SK-N-SH (cell line): ENCODE measurements around the gene ZMYND8. TPM values are rescaled to one million over a fixed set of nuclear protein-coding genes. Genes with fewer than 3 reads are reported as not detected.

Experiments used
- CTCF ChIA-PET: fragments of 300-600, 350-600 bp; formaldehyde crosslinking; extraction: SDS; loops from one replicate; lab custom pipeline; 2021; lab: Yijun Ruan, JAX
- POLR2A ChIA-PET: fragments of 350-600 bp; sonication (Branson Sonifier 250); formaldehyde crosslinking; extraction: SDS; loops from one replicate; lab custom pipeline; 2020; ENCODE audit warnings: antibody characterized with exemption, inconsistent platforms; lab: Yijun Ruan, JAX
- DNase-seq: peaks from one replicate; pipeline ENCODE4 v3.0.0; 2012
- H2AFZ ChIP-seq: fragments of 200-600 bp; sonication (generic); 2 replicates; pipeline ENCODE4 v1.8.1; 2016; ENCODE audit warnings: antibody characterized with exemption, mild to moderate bottlenecking, low read depth
- H3F3A ChIP-seq: fragments of 200-600 bp; sonication (generic); replicated peaks from 2 replicates; pipeline ENCODE3; 2016; ENCODE audit warnings: antibody characterized with exemption, mild to moderate bottlenecking; ENCODE audit not compliant: insufficient read depth
- H3K27ac ChIP-seq, 2 experiments: fragments of 200-500 bp in 1 of 2; fragments of 200-600 bp in 1 of 2; sonication (Bioruptor generic) in 1 of 2; sonication (generic), shearing (Covaris generic) in 1 of 2; 2 replicates each; pipeline versions ENCODE4 v1.5.1 to v1.6.1; 2014 to 2016; ENCODE audit warnings: low read depth in 2 of 2, inconsistent platforms in 1 of 2, low read length in 1 of 2, mild to moderate bottlenecking in 1 of 2, mixed read lengths in 1 of 2
- H3K27me3 ChIP-seq: fragments of 200-600 bp; sonication (generic), shearing (Covaris generic); 2 replicates; pipeline ENCODE4 v1.6.1; 2016; ENCODE audit warnings: mixed run types; ENCODE audit not compliant: insufficient read depth
- H3K36me3 ChIP-seq, 2 experiments: fragments of 200-500 bp in 1 of 2; fragments of 200-600 bp in 1 of 2; sonication (Bioruptor generic) in 1 of 2; sonication (generic) in 1 of 2; replicated peaks in 1 of 2; 2 replicates each; pipeline versions ENCODE3 to v1.5.1; 2014 to 2016; ENCODE audit warnings: low read length in 1 of 2, mild to moderate bottlenecking in 1 of 2; ENCODE audit not compliant: insufficient read depth in 2 of 2, control insufficient read depth in 1 of 2
- H3K4me1 ChIP-seq, 2 experiments: fragments of 200-500 bp in 1 of 2; fragments of 200-600 bp in 1 of 2; sonication (Bioruptor generic) in 1 of 2; sonication (generic), shearing (Covaris generic) in 1 of 2; 2 replicates each; pipeline versions ENCODE4 v1.5.1 to v1.6.1; 2014 to 2016; ENCODE audit warnings: low read depth in 1 of 2, low read length in 1 of 2, mixed run types in 1 of 2; ENCODE audit not compliant: insufficient read depth in 2 of 2, control insufficient read depth in 1 of 2
- H3K4me2 ChIP-seq: fragments of 200-600 bp; sonication (generic), shearing (Covaris generic); 2 replicates; pipeline ENCODE4 v1.6.1; 2017; ENCODE audit warnings: mixed run types
- H3K4me3 ChIP-seq, 2 experiments: fragments of 200-500 bp in 1 of 2; fragments of 200-600 bp in 1 of 2; sonication (Bioruptor generic) in 1 of 2; sonication (generic), shearing (Covaris generic) in 1 of 2; 2 replicates each; pipeline versions ENCODE4 v1.5.1 to v1.8.1; 2014 to 2016; ENCODE audit warnings: low read depth in 2 of 2, inconsistent platforms in 1 of 2, low read length in 1 of 2, mild to moderate bottlenecking in 1 of 2, mixed read lengths in 1 of 2, moderate library complexity in 1 of 2
- H3K79me2 ChIP-seq: fragments of 200-600 bp; sonication (generic); 2 replicates; pipeline ENCODE4 v1.8.1; 2017; ENCODE audit warnings: mild to moderate bottlenecking; ENCODE audit not compliant: insufficient read depth
- H3K9ac ChIP-seq: fragments of 200-600 bp; sonication (generic); 2 replicates; pipeline ENCODE4 v1.6.1; 2017; ENCODE audit warnings: mixed run types
- H3K9me2 ChIP-seq: fragments of 200-600 bp; sonication (generic); 2 replicates; pipeline ENCODE4 v1.6.1; 2017; ENCODE audit warnings: mixed run types
- H3K9me3 ChIP-seq: fragments of 200-600 bp; sonication (generic); 2 replicates; pipeline ENCODE4 v1.6.1; 2017; ENCODE audit warnings: mixed run types, mild to moderate bottlenecking, moderate library complexity
- H4K20me1 ChIP-seq: fragments of 200-600 bp; sonication (generic); 2 replicates; pipeline ENCODE4 v1.6.1; 2017; ENCODE audit warnings: mild to moderate bottlenecking, mixed run types; ENCODE audit not compliant: insufficient read depth
- CHD2 ChIP-seq: fragments of 150-350 bp; IDR thresholded peaks from 2 replicates; pipeline ENCODE4 v1.6.1; 2018; ENCODE audit warnings: low read length; ENCODE audit not compliant: partially characterized antibody
- CTCF ChIP-seq: fragments of 200-600 bp; sonication (generic); IDR thresholded peaks from 2 replicates; pipeline ENCODE4 v1.6.1; 2017; ENCODE audit warnings: antibody characterized with exemption, mild to moderate bottlenecking, moderate library complexity
- ELF1 ChIP-seq: IDR thresholded peaks from 2 replicates; pipeline ENCODE4 v1.4.0; 2012
- EP300 ChIP-seq, 2 experiments: IDR thresholded peaks; 2 replicates each; pipeline versions ENCODE4 v1.4.0 to v1.6.1; 2012; ENCODE audit warnings: borderline replicate concordance in 1 of 2, low read depth in 1 of 2, low read length in 1 of 2
- FOXJ3 ChIP-seq: sonication (generic); formaldehyde crosslinking; IDR thresholded peaks from 2 replicates; pipeline ENCODE4 v1.5.1; 2020; ENCODE audit warnings: mild to moderate bottlenecking, missing genetic modification reagents
- IRF3 ChIP-seq: fragments of 150-350 bp; IDR thresholded peaks from 2 replicates; pipeline ENCODE4 v1.6.1; 2016; ENCODE audit warnings: mild to moderate bottlenecking, low read depth, low read length
- NFIC ChIP-seq: IDR thresholded peaks from 2 replicates; pipeline ENCODE4 v1.4.0; 2012; ENCODE audit warnings: borderline replicate concordance
- NRF1 ChIP-seq: IDR thresholded peaks from 2 replicates; pipeline ENCODE4 v1.6.1; 2012; ENCODE audit warnings: low read depth, mild to moderate bottlenecking, low read length
- POLR2AphosphoS5 ChIP-seq: IDR thresholded peaks from 2 replicates; pipeline ENCODE4 v1.6.1; 2012; ENCODE audit warnings: low read depth, low read length
- RFX5 ChIP-seq: IDR thresholded peaks from 2 replicates; pipeline ENCODE4 v1.6.1; 2012; ENCODE audit warnings: mild to moderate bottlenecking, improper control_type of control experiment, low read length
- RXRA ChIP-seq: IDR thresholded peaks from 2 replicates; pipeline ENCODE4 v1.4.0; 2012; ENCODE audit warnings: low read depth, mild to moderate bottlenecking, borderline replicate concordance
- SIN3A ChIP-seq: IDR thresholded peaks from 2 replicates; pipeline ENCODE4 v1.6.1; 2012; ENCODE audit warnings: low read depth, mild to moderate bottlenecking, low read length, moderate library complexity, borderline replicate concordance
- SMC3 ChIP-seq: IDR thresholded peaks from 2 replicates; pipeline ENCODE4 v1.6.1; 2012; ENCODE audit warnings: low read depth, low read length, improper control_type of control experiment
- TCF12 ChIP-seq: IDR thresholded peaks from 2 replicates; pipeline ENCODE4 v1.4.0; 2012
- TEAD4 ChIP-seq: IDR thresholded peaks from 2 replicates; pipeline ENCODE4 v1.4.0; 2012; ENCODE audit warnings: mild to moderate bottlenecking, borderline replicate concordance; ENCODE audit not compliant: insufficient read depth
- USF1 ChIP-seq: IDR thresholded peaks from 2 replicates; pipeline ENCODE4 v1.4.0; 2012; ENCODE audit warnings: low read depth, borderline replicate concordance
- YY1 ChIP-seq: IDR thresholded peaks from 2 replicates; pipeline ENCODE4 v1.4.0; 2012; ENCODE audit warnings: low read depth, mild to moderate bottlenecking
- ZBTB33 ChIP-seq: IDR thresholded peaks from 2 replicates; pipeline ENCODE4 v1.4.0; 2012; ENCODE audit warnings: low read depth, borderline replicate concordance
- WGBS: methylation state at CpG from one replicate; pipeline ENCODE4 v1.1.6; 2017; ENCODE audit warnings: low lambda C conversion rate; 5-methylcytosine and 5-hydroxymethylcytosine counted together
- polyA plus RNA-seq, 3 experiments: library from polyadenylated mRNA; depleted of rRNA; stranded (reverse); fragments of >200 nt; gene quantifications; 2 replicates each; pipeline ENCODE4 v1.2.3, GENCODE V29; 2012

Gene ZMYND8
- polyA plus RNA-seq, 1 of the 3 experiments (the other 2 are of a cell fraction) = 25.3 TPM

- no peak overlapping the region for H3K27ac ChIP-seq
- H3K36me3 ChIP-seq = peaks cover 45 to 63% of the 10 kb centered on the region in 2 experiments
- no peak overlapping the region for H3K4me2 ChIP-seq
- POLR2A ChIA-PET = no interaction called here
- peaks cover 14% of the 10 kb centered on the region for H3F3A ChIP-seq
- H3K9ac ChIP-seq = no peak overlapping the region
- H3K4me1 ChIP-seq = peaks cover 8 to 13% of the 10 kb centered on the region in 2 experiments; a peak in 3 of 4 replicates
- H3K27me3 ChIP-seq = no peaks in the 10 kb centered on the region
- TF ChIP-seq TEAD4 = no peak
- TF ChIP-seq YY1 = no peak
- no peak for TF ChIP-seq NRF1
- no peak for TF ChIP-seq IRF3
- no peak for TF ChIP-seq USF1
- TF ChIP-seq POLR2AphosphoS5 = no peak
- TF ChIP-seq SIN3A = no peak
- no peak for TF ChIP-seq SMC3
- TF ChIP-seq TCF12 = no peak
- no peak for TF ChIP-seq RFX5
- no peak for TF ChIP-seq CHD2
- no peak for TF ChIP-seq RXRA
- TF ChIP-seq FOXJ3 (CRISPR knock-in tag) = no peak
- no peak for TF ChIP-seq CTCF
- TF ChIP-seq NFIC = no peak
- TF ChIP-seq ELF1 = no peak
- no peak for TF ChIP-seq ZBTB33
- no peak for TF ChIP-seq EP300 (IDR thresholded peaks at IDR 0.05; ENCODE audit: borderline replicate concordance in 1 of 2, low read depth in 1 of 2, low read length in 1 of 2)
- H3K4me3 ChIP-seq = no peak overlapping the region
- H2AFZ ChIP-seq = no peak overlapping the region
- no peaks in the 10 kb centered on the region for H3K9me2 ChIP-seq
- DNase-seq = no peak
- 92% methylated on average over 7 of the region's 7 CpGs for WGBS
- H4K20me1 ChIP-seq = no peaks in the 10 kb centered on the region
- H3K79me2 ChIP-seq = peaks cover 9% of the 10 kb centered on the region; the same call in 1 of the 2 replicates
- no peaks in the 10 kb centered on the region for H3K9me3 ChIP-seq
- CTCF ChIA-PET = interaction anchor here (0.6 to 3.0 kb wide), 3 partner anchors 18 to 157 kb away, joined by 3 to 17 read pairs (median 13); no protein-coding TSS in a partner anchor
Measured at GRCh38 chr20:47227119-47227518, 129.4 kb downstream of the ZMYND8 start.
